GM21390 (cell line): Measurements from ENCODE around the gene RAB40C.

Source experiments
- ATAC-seq: cut with Tn5 transposase; IDR thresholded peaks from one replicate; pipeline ENCODE4 v1.9.1; 2021; ENCODE audit not compliant: unreplicated experiment

Gene RAB40C

DNA sequence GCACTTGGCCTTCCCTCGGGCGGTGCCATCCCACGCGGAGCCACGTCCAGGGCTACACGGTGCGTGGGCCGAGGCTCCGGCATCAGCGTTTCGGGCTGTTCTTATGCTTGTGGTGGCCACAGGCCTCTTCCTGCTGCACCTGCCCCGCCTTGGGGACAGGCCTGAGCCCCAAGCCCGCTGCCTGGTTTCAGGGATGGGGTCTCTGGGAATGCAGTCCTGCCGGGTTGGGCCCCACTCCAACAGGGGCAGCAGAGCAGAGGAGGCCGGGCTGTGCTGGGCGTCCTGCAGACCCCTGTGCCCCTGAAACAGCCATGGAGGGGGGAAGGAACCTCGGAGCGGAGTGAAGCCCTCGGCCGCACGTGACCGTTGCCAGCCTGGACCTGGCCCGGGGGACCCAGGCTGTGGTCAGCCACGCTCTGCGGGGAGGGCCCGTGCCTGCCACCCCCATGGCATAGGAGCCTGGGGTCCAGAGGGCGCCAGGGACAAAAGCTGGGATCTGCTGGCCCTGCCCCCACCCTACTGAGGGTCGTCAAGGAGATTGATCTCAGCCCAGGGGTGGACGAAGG lies 40.5 kb downstream of the RAB40C start:
- no peak for ATAC-seq

GRCh38 chr16:630815-631405 lies 41.0 kb downstream of the RAB40C start, which contains the start of gene WFIKKN1:
WFIKKN1 (plus strand) TSS chr16:630985; CDS start chr16:631254, 269 bp downstream.
- ATAC-seq = no peak

DNA sequence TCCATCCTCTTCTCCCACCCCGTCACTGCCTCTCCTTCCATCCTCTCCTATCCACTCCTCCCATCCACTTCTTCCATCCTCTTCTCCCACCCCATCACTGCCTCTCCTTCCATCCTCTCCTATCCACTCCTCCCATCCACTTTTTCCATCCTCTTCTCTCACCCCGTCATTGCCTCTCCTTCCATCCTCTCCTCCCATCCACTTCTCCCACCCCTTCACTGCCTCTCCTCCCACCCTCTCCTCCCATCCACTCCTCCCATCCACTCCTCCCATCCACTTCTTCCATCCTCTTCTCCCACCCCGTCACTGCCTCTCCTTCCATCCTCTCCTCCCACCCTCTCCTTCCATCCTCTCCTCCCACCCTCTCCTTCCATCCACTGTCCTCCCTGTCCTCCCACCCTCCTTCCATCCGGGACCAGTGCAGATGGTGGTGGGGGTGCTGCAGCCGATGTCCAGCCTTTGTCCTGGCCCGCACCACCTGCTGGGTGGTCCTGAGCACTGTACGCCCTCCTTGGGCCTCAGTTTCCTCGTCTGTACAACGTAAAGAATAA lies 42.0 kb downstream of the RAB40C start:
- ATAC-seq = no peak

DNA sequence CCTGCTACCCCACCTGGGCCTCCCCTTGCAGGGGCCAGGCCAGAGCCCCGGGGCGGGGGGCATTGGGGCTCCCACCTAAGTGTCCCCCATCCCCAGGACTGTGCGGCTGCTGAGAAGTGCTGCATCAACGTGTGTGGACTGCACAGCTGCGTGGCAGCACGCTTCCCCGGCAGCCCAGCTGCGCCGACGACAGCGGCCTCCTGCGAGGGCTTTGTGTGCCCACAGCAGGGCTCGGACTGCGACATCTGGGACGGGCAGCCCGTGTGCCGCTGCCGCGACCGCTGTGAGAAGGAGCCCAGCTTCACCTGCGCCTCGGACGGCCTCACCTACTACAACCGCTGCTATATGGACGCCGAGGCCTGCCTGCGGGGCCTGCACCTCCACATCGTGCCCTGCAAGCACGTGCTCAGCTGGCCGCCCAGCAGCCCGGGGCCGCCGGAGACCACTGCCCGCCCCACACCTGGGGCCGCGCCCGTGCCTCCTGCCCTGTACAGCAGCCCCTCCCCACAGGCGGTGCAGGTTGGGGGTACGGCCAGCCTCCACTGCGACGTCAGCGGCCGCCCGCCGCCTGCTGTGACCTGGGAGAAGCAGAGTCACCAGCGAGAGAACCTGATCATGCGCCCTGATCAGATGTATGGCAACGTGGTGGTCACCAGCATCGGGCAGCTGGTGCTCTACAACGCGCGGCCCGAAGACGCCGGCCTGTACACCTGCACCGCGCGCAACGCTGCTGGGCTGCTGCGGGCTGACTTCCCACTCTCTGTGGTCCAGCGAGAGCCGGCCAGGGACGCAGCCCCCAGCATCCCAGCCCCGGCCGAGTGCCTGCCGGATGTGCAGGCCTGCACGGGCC lies 42.8 kb downstream of the RAB40C start:
- no peak for ATAC-seq

- ATAC-seq = no peak
These were observed 43.6 kb downstream of the RAB40C start for GRCh38 chr16:633336-634050.

GRCh38 chr16:634051-634670 lies 44.3 kb downstream of the RAB40C start:
- ATAC-seq = no peak

DNA sequence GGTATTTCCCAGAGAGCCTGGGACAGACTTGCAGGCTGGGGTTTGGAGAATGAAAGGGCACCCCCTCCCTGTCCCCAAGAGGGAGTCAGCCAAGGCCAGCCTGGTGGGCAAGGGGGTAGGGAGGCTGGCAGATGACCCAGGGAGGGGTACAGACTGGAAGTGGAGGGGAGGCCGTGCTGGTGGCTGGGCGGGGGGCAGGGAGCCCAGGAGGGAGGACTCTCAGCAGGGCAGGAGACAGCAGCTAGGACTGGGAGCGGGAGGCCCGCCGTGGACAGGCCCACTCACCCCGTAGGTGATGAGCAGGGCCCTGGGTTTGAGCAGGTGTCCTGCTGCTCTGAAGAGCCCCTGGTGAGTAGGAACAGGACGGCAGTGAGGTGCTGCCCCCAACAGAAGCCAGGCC lies 45.1 kb downstream of the RAB40C start:
- ATAC-seq = no peak

DNA sequence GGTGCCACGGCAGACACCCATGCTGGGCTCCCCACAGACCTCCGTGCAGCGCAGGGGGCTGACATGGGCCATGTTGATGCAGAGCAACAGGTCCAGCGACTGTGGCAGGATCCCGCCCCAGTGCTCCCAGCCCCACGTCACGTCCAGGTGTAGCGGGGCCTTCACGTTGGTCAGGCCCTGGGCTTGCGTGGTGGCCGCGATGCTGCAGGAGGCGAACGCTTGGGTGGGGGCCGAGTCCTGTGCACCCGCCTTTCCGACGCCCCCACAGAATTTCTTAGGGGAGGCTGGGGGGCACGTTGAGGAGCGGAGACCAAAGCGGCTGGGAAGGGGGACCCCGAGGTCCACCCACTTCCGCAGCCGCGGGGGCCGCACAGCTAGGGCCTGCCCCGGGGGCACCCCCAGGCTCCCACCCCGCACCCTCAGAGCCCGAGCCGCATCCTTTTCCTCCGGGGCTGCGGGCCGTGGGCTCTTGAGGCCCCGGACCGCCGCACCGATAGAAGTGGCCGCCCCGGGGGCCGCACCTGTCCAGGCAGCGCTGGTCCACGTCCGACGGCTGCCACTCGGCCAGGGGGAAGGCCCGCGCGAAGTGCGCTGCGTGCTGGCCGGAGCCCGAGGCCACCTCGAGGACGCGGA lies 45.8 kb downstream of the RAB40C start:
- peak; percentile 2 for ATAC-seq

GRCh38 chr16:636206-637080 lies 46.6 kb downstream of the RAB40C start, which contains the start of gene METTL26:
METTL26 (minus strand) TSS chr16:636305; CDS start chr16:636290, 15 bp downstream.
- ATAC-seq = peak; percentile 59

- ATAC-seq = no peak
These were observed 47.5 kb downstream of the RAB40C start for GRCh38 chr16:637081-638018.

DNA sequence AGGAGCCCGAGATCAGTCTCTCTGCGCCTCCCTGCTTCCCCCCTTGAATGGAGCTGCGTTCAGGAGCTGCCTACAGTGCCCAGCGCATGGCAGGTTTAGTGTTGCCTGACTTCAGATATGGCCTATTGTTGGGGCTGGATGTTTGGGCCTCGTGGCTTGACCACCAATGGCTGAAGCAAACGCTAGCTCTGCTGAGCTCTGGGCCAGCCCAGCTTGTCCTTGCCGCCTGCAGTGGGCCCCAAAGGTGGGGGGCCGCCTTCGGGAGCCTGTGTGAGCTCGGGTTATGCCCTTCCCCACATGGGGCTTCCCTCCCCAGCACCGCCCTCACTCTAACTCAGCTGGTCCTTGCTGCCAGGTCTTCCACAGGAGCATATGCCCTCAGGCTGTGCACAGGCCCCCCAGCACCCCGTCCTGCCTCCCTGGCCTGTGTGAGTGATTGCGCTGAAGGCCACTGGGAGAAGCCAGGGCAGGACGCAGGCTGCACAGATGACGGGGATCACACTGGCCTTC lies 48.2 kb downstream of the RAB40C start:
- no peak for ATAC-seq

- ATAC-seq = no peak
These were observed 49.0 kb downstream of the RAB40C start for GRCh38 chr16:638836-639235.

GRCh38 chr16:640614-641013 lies 50.7 kb downstream of the RAB40C start:
- no peak for ATAC-seq

GRCh38 chr16:641326-642188 lies 51.7 kb downstream of the RAB40C start, which contains the start of gene MCRIP2:
MCRIP2 (plus strand) TSS chr16:641828; CDS start chr16:641992, 164 bp downstream.
- peak; percentile 45 for ATAC-seq

DNA sequence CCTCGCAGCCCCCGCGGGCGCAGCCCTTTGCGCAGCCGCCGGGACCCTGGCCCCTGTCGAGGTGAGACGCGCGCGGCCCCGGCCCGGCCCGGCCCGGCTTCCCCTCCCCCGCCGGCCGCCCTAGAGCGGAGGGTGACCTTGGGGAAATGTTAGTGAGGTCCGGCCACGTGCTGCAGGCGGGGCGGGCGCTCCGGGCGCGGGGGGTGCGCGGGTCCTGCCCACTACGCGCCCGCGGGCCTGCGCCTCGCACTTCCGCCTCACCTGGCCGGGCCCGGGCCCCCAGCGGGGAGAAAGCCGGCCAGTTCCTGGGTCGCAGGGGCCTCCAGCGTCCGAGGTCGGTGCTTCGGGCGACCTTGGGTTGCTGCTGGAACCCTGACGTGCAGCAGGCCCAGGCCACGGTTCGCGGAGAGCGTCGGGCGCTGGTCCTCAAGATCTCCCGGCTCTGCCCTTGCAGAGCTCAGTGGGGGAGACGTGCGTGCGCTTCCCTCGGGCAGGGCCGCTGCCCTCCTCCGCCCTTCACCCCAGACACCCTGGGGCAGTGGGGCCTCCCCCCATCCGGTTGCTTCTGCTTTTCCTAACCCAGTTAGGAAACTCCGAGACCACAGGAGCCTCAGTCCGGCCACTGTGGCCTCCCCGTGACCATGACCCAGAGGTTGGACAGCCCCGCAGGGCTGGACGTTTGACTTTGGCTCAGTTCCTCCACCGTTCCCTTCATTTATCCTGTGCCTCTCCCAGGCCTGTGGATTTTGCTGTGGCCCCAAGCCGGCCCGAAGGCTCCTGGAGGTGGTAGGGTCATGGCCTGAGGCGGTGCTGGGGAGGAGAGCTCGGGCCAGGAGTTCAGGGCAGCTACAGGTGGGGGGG lies 52.6 kb downstream of the RAB40C start:
- ATAC-seq = peak; percentile 38

GRCh38 chr16:643050-643368 lies 53.1 kb downstream of the RAB40C start:
- no peak for ATAC-seq
